A204.1 (cell line): ENCODE data around the gene B3GNT2.
"Not testable (repeated sequence)": the region's sequence is repeated elsewhere in the genome, so short reads cannot be mapped to it uniquely, and the experiment has no call there.

Experiments used
- FAIRE-seq: peaks from 2 replicates; lab custom pipeline; 2012; peaks lifted over from hg19 to GRCh38; lab: Jason Lieb, UNC

B3GNT2 gene

GRCh38 chr2:62185475-62186155, 10.3 kb upstream of the B3GNT2 start:
- FAIRE-seq: no peak

GRCh38 chr2:62186156-62186905, 9.6 kb upstream of the B3GNT2 start:
- FAIRE-seq: no peak

- FAIRE-seq: no peak
These were observed 8.7 kb upstream of the B3GNT2 start for GRCh38 chr2:62187246-62187645.

- FAIRE-seq: no peak
These were observed 7.5 kb upstream of the B3GNT2 start for GRCh38 chr2:62188416-62188815.

- FAIRE-seq: no peak
These were observed 6.7 kb upstream of the B3GNT2 start for GRCh38 chr2:62189196-62189595.

- FAIRE-seq: no peak
These were observed 3.1 kb upstream of the B3GNT2 start for GRCh38 chr2:62192811-62193210.

- FAIRE-seq: no peak
These were observed 1.1 kb upstream of the B3GNT2 start for GRCh38 chr2:62194558-62195420.

- FAIRE-seq: no peak
These were observed 475 bp downstream of the B3GNT2 start for GRCh38 chr2:62196278-62196901.

- FAIRE-seq: no peak
These were observed 1.4 kb downstream of the B3GNT2 start for GRCh38 chr2:62197011-62197924.

GRCh38 chr2:62197925-62198633, 2.2 kb downstream of the B3GNT2 start:
- no peak for FAIRE-seq

- FAIRE-seq: not testable (repeated sequence)
These were observed 2.9 kb downstream of the B3GNT2 start for GRCh38 chr2:62198854-62199253.

- FAIRE-seq: no peak
These were observed 3.6 kb downstream of the B3GNT2 start for GRCh38 chr2:62199392-62200125.

GRCh38 chr2:62200291-62200841, 4.5 kb downstream of the B3GNT2 start:
- FAIRE-seq: no peak

GRCh38 chr2:62200868-62201267, 5.0 kb downstream of the B3GNT2 start:
- FAIRE-seq: no peak

- no peak for FAIRE-seq
These were observed 5.4 kb downstream of the B3GNT2 start for GRCh38 chr2:62201307-62201706.

GRCh38 chr2:62202019-62202722, 6.3 kb downstream of the B3GNT2 start:
- no peak for FAIRE-seq

GRCh38 chr2:62202729-62203128, 6.8 kb downstream of the B3GNT2 start:
- no peak for FAIRE-seq

- no peak for FAIRE-seq
These were observed 7.5 kb downstream of the B3GNT2 start for GRCh38 chr2:62203459-62203858.

GRCh38 chr2:62204998-62205496, 9.1 kb downstream of the B3GNT2 start:
- no peak for FAIRE-seq
